ENCODE data around the gene EHD4.

EHD4 gene

DNA sequence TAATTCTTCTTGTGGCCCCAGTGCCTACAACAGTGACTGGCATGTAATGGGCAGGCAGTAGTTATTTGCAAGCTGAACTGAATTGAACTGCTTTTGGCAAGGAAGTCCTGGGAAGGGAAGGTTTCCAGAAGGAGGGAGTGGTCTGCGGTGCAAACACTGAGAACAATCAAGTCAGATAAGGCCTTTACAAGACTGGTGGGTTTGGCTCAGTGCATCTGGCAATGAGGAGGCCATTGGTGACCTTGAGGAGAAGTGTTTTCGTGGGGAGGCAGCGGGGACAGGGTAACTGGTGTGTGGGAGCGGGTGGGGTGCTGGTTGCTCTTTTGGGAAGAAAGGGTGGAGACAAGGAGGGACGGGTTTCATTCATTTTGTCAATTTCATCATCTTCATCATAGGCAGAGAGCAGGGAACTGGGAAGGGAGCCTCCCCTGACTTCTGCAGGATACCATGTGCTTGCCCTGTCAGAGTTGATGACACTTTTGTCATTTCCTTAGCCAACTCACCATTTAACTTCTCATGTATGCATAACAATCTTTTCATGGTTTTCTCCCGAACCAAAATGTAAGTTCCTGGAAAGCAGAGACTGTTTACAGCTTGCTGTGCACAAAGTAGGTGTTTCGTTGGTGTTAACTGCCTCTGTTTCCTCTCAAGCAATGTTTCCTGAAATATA lies 8.4 kb upstream of the EHD4 start:
- no peak for DNase-seq (ENCODE audit: low read depth)

DNA sequence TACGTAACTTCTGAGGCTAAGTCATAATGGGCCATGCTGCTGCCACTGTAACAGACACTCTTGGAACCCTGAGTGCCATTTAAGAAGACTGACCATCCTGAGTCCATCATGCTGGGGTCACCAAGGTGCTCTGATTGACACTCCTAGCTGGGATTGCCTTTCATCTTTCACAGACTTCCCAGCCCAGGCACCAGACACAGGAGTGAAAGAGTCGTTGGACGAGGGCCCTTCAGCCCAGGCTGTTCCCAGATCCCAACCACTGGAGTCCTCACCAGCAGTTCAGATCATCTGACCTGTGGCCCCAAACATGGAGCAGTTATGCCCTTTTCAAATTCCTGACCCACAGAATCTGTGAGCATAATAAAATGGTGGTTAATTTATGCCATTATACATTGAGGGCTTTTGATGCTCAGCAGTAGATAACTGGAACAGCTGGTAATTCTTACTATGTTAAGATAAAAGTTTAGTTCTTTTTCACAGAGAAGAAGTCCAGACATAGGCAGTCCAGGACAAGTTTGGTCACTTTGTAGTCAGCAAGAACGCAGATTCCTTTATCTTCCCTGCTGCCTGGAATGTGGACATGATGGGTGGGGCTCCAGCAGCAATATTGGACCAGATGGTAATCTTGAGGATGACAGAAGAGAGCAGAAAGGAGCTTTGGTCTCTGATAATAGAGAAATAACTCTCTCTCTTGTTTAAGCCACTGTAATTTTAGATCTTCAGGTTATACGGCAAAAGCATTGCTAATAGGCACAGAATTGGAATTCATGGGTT lies 7.3 kb upstream of the EHD4 start:
- DNase-seq (ENCODE audit: low read depth) = no peak

DNA sequence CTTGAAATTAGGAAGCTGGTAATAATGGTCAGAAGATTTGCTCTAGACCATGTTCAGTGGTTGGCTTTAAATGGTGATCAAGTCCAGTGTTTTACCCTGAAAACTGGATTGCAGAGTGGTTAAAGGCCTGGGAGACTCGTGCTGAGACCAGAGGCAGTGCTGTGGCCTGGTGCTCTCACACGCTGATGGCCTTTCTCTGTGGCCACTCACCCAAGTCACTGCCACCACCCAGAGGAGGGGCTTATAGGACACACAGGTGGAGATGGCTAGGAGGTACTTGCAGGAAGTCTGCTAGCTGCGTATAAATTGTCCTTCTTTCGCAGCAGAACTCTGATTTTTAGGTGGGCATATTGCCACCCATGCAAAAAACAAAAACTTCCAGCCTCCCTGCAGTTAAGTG lies 6.2 kb upstream of the EHD4 start:
- no peak for DNase-seq (ENCODE audit: low read depth)

DNA sequence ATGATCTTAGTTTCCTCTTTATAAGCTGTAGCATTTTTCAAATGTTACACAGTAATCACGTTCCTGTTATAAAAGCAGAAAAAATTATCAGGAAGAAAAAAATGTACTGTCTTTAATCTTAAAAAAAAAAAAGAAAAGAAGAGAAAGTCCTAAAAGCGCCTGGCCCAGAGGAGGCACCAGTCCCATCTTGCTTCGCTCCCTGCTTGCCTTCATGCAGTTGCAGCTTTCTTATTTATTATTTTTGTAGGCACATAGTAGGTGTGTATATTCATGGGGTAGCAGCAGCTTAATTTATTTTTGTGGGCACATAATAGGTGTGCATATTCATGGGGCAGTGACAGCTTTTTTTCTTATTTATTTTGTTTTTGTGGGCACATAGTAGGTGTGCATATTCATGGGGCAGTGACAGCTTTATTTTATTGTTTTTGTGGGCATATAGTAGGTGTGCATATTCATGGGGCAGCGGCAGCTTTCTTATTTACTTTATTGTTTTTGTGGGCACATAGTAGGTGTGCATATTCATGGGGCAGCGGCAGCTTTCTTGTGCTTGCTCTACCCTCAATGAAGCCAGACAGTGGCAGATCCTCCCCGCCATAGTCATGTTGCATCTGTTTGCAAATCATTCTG lies 5.5 kb upstream of the EHD4 start:
- no peak for DNase-seq (ENCODE audit: low read depth)

DNA sequence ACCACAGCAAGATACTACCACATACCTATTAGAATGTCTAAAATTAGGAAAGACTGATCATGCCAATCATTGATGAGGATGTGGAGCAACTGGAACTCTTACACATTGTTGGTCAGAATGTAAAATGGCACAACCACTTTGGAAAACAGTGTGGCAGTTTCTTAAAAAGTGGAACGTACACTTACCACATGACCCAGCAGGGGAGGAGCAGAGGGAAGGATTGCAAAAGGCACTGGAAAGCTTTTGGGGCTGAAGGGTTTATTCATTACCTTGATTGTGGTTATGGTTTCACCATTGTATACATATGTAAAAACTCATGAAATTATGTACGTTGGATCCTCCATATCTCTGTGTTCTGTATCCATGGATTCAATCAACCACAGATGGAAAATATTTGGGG lies 3.3 kb upstream of the EHD4 start:
- no peak for DNase-seq (ENCODE audit: low read depth)

DNA sequence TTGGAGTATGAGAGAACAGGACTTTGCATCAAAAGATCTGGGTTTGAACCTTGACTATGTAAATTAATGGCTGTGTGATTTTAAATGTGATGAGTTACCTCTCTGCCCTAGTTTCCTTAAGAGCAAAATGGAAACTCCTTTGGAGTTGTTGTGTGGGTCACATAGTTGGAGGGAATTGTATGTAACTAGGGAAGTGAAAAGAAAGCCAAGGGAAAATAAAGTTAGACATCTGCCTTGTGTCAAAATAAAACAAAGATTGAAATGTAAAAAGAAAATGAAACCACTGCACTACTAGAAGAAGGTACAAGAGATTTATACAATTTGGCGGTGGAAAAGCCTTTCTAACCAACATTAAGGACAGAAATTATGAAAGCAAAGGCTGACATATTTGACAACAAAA lies 1.7 kb upstream of the EHD4 start:
- DNase-seq (ENCODE audit: low read depth) = no peak

DNA sequence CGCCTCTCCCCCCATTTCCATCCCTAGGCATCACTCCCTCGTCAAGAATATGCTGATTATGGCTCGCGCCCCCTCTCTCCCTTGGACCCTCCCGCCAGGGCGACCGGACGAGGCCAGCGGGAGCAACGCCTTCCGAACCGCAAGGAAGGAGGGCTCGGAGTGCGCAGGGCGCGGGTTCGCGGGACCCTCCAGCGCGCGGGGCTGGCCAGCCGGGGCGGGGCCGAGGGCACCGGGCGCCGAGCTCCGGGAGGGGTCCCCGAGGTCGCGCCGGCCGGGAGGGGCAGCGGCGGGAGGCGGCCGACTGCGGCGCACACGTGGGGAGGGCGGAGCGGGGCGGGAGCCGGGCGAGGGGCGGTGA lies 483 bp downstream of the EHD4 start:
- DNase-seq (ENCODE audit: low read depth) = peak; percentile 33

DNA sequence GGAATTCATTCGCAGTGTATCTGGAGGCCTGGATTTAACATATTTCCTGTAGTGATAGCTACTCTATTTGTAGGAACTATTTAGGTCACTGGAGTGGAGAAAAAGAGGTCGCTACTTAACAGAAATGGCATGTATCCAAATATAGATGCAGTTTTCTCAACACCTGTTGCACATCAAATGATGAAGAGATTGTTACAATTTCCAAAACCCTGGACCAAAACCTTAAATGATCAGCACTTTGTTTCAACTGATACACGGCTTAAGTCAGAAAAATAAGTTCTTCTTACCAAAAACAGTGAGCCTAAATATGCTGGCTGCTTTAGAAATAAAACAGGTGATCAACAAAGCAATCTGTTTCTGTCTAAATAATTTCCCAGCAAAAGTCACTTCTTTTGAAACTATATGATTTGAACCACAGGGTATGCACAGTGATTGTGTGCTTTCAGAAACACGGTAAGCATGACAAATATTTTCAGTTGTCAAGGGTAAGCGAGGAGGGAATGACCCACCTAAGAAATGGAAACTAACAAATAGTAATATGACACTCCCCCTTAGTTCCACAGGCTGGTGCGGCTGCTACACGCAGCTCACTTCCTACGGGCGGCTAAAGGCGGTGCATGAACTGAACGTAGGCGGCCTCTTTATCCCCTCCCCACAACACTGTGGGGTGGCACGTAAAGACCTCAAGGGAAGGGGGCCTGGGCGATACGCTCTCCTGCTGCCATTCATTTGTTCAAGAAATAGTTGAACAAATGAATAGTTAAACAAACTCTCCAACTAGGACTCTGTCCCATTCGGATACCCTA lies 1.1 kb downstream of the EHD4 start:
- DNase-seq (ENCODE audit: low read depth) = peak; percentile 83

DNA sequence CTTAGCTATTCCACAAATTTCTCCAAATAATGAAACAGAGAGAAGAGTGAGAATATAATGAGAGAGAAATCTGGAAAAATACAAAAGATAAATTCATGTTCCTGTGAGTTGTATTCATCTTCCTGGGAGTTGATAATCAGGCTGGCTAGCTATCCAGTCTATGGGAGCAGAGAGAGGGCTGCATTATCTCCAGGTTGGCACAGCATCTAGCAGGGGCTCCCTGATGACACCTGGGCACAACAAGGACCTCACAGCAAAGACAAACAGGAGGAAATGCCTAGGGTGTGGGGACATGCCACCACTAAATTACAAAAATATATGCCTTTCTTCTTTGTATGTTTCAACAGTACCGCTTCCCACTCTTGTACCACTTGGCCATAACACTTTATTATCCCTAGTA lies 1.9 kb downstream of the EHD4 start:
- no peak for DNase-seq (ENCODE audit: low read depth)

DNA sequence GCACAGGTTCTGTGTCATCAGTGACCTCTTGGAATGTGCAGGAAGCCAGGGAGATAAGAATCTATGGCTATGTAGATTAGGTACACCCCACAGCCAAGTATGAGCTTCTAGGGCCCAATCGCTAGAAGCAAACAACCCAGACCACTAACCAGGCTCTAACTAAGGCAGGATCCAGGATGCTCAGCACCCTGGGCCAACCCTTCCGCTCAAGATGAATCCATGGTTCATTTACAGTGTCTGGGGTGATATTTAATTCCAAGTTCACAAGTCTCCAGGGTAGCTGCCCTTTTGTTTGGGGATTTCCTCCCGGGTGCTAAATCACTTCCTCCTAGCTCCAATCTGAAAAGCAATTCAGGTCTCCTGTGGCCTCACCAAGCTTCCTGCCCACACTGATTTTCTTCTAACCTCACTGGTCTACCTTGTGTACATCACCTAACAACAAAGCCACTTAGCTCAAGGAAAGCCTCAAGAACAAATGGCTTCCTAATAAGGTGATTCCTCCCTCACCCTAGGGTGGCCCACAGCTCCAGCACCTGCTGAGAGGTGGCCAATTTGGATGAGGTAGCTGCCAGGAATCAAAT lies 2.4 kb downstream of the EHD4 start:
- peak; percentile 75 for DNase-seq (ENCODE audit: low read depth)

DNA sequence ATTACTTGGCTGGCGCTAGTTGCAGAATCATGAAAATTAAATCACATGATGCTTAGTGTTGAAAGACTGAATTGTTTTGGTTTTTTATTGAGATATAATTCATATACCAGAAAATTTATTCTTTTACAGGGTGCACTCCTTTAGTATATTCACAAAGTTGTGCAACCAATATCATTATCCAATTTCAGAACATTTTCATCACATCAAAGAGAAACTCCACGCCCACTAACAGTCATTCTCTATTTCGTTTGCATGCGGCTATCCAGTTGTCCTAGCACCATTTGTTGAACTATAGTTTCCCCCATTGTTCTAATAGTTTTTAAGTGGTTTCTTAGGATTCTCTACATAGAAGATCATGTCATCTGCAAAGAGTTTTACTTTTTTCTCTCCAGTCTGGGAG lies 3.7 kb downstream of the EHD4 start:
- DNase-seq (ENCODE audit: low read depth) = no peak

DNA sequence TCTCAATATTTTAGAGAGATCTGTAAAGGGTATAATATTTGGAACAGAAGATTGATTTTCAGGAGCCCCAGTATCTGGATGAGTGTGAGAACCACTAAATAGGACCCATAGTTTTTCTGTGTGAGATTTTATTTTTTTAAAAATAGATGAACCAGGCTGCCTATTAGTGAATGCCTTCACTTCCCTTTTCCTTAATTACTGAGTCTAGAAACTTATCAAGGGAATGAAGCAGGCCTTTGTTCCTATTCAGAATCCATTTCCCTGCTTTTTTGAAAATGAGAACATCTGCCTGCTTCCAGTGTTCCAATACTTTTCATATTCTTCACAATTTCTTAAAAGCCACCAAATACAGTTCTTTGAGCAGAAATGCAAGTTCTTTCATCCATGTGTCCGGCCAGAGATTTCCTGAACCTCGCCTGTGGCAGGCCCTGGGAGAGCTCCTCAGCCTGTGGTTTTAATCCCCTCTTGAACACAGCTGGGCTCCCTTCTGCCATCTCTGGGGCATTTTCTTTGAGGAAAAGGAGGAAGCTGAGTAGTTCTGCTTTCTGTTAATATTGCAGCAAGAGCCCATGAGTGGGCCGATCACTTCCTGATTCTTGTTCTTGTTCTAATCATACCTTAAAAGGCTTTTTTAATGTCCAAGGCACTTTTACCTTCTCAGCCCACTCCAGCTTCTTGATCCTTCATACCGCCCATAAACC lies 4.7 kb downstream of the EHD4 start:
- DNase-seq (ENCODE audit: low read depth) = peak; percentile 35

DNA sequence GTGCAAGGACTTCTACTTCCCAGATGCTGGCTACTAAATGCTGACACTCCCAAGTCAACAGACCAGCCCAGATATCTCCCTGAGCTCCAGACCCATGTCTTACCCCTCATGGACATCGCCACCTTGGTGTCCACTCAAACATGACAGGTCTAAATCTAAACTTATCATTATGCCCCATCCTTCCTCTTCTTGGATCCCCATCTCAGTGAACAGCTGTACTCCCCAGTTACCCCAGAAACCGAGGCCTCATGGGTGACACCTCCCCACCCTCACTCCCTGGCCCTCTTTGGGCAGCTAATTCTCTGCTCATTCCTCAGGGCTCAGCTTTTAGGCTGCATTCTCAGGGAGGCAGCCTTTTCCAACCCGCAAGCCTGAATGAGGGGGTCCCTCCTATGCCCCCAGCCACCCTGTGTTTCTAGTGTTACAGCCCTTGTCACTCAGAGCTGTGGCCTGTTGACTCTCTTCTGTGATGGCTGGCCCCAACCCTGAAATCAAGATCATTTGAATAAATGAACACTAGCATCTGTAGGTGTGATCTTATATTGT lies 5.4 kb downstream of the EHD4 start:
- no peak for DNase-seq (ENCODE audit: low read depth)

DNA sequence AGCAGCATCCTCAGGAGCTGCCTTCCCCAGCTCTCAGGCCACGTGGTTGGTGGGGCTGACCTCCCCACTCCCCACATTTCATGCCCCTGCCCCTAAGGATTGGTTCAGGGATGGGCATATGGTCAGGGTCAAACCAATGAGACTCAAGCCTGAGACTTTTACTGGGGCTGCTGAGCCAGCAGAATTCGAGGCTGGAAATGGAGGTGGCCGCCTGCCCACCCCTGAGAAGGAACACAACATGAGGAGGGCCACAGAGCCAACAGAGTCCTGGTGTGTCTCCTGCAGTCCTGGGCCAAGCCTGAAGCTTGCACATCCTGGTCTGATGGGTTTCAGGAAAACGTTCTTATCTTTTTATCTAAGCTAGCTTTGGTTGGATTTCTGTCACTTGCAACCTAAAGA lies 5.9 kb downstream of the EHD4 start:
- no peak for DNase-seq (ENCODE audit: low read depth)

DNA sequence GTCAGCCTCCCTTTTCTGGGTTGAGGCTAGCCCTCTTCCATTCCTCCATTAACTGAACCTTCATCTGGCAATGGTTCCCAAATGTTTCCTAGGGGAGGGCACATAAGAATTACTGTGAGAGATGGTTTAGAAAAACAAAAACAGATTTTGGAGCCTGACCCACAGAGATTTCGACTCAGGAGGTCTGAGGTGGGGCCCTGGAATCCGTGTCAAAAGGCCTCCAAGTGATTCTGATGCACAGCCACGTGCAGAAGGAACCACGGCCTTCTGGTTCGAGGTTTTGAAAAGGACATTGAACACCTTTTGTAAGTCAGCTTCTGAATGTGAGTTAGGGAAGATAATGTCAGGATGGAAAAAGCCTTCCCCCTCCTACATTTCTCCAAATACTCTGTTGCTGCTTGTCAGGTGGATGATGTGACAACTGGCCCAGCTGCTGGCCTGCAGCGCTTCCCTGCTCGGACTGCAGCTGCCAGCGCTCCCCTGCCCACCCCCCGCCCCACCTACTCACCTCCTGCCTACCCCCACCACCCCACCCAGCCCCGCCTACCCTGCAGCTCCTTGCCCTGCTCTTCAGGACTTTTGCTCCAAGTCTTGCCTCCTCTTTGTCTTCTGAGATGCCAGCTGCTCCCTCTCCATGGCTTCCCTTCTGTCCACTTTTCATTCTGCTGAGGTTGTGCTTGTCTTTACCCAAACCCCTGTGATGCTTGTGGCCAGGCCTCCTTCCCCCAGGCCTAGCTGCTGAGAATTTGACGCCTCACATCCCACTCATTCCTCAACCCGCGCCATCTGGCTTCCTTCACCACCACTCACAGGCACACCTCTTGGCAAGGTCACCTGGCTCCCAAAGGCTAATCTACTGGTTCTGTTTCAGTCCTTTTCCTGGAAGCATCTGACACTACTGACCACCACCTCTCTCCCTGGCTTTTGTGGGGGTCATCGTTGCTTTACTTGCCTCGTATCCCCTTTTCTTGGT lies 6.6 kb downstream of the EHD4 start:
- DNase-seq (ENCODE audit: low read depth) = no peak

DNA sequence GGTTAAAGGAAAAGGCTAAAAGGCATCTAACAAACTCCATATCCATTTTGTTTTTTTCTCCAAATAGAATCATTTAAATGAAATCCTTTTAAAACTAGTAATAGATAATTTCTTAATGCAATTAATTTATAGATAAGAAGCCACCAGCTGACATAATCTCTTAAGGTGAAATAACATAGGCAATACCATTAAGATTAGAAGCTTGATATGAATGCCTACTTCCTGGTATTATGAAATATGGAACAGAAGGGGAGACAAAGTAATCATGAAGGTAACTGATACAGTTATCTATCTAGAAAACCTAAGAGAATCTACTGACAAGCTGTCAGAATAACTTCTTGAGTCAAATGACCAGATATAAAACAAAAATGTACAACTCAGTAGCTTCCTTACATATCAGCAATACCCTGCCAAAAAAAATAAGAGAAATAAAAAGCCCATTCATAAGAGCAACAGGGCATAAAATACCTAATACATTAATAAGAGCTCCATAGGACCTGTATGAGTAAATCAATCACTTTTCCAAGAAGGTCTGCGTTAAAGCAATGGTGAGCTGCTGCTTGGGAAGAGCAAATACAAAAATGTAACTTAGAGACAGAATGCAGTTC lies 10.7 kb downstream of the EHD4 start:
- no peak for DNase-seq (ENCODE audit: low read depth)

DNA sequence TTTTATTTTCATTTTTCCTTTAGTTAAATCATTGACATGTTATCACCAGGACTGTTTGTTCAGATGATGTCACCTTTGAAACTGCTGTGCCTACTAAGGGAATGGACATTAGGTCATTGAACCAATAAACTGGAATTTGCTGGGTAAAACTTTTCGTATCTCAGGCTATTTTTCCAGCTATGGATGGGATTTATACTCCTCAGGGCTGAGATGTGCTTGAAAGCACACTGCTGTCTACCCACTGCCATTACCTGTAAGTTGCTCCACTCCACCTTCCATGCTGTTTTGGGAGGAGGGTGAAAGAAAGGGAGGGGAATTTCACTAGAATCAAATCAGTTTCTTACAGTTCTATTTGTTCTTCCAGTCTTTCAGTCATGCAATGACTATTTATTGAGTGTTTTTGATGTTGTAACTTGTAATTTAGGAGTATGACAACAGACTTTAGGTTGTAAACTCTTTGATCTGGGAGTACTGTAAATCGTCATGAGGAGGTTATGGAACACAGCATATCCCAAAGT lies 11.3 kb downstream of the EHD4 start:
- DNase-seq (ENCODE audit: low read depth) = no peak

DNA sequence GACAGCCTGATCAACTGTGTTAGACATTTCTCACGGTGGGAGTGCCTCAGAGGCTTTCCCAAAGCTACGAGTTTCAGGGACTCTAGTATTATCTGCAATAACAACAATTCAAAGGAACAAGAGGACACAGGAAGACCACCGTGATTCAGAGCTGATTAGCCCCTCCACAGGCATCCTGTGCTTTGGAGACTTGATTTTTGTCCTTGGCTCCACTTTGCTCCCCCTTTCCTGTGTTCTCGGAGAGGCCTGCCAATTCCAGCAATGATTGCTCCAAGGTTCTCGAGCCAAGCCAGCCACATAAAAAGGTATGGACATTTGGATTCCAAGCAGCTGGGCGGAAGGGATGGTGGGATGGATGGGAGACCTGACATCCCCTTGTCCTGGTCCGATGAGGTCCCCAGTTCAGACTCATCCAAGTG lies 14.3 kb downstream of the EHD4 start:
- no peak for DNase-seq (ENCODE audit: low read depth)
